ENCODE results near the gene NUP58.

NUP58 gene

DNA sequence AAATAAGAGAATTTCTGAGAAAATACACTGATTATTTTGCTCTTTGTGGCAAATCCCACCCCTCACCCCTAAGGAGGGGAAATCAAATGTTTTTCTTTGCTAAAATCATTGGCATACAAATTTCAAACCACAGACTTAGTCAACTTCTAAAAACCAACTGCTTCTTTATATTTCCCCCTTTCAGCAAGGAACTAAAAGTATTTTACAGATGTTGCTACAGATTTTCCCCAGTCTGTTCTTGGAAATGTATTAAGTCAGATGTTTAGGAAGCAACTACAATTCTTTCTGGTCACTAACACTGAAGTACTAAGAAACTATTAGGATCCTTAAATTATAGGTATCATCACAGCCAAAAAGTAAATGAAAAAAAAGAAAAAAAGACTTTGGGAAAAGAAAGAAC lies 21.0 kb upstream of the NUP58 start:
- no peaks in the 10 kb centered on the region for H3K9me2 ChIP-seq (ENCODE audit: low read depth, low read length)
- no peaks in the 10 kb centered on the region for H3K36me3 ChIP-seq (ENCODE audit: insufficient read depth, low read length)
- no peak overlapping the region for H3K27ac ChIP-seq (ENCODE audit: low read depth, low read length, poor library complexity, severe bottlenecking)
- H3K4me1 ChIP-seq (ENCODE audit: insufficient read depth, low read length, severe bottlenecking), result peaks cover 9% of the 10 kb centered on the region
- no peaks in the 10 kb centered on the region for H4K20me1 ChIP-seq (ENCODE audit: insufficient read depth, low read length)
- no peaks in the 10 kb centered on the region for H3F3A ChIP-seq (ENCODE audit: insufficient read depth, low read length)
- TF ChIP-seq EZH2 (IDR thresholded peaks at IDR 0.05; ENCODE audit: borderline replicate concordance, low read length), result no peak
- TF ChIP-seq, protein P1, sequence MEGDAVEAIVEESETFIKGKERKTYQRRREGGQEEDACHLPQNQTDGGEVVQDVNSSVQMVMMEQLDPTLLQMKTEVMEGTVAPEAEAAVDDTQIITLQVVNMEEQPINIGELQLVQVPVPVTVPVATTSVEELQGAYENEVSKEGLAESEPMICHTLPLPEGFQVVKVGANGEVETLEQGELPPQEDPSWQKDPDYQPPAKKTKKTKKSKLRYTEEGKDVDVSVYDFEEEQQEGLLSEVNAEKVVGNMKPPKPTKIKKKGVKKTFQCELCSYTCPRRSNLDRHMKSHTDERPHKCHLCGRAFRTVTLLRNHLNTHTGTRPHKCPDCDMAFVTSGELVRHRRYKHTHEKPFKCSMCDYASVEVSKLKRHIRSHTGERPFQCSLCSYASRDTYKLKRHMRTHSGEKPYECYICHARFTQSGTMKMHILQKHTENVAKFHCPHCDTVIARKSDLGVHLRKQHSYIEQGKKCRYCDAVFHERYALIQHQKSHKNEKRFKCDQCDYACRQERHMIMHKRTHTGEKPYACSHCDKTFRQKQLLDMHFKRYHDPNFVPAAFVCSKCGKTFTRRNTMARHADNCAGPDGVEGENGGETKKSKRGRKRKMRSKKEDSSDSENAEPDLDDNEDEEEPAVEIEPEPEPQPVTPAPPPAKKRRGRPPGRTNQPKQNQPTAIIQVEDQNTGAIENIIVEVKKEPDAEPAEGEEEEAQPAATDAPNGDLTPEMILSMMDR (IDR thresholded peaks at IDR 0.05; ENCODE audit: low read length), result no peak
- no peak overlapping the region for H3K4me3 ChIP-seq (ENCODE audit: low read depth, low read length, poor library complexity, severe bottlenecking)
- no peak overlapping the region for H3K9ac ChIP-seq (ENCODE audit: low read length)
- no peaks in the 10 kb centered on the region for H3K79me2 ChIP-seq (ENCODE audit: insufficient read depth, low read length)
- H3K9me3 ChIP-seq (ENCODE audit: low read length), result no peaks in the 10 kb centered on the region
- no peaks in the 10 kb centered on the region for H3K27me3 ChIP-seq (ENCODE audit: insufficient read depth, low read length)
- H3K4me2 ChIP-seq (ENCODE audit: low read length), result no peak overlapping the region
- no peak overlapping the region for H2AFZ ChIP-seq (ENCODE audit: low read length)

GRCh38 chr13:25281193-25281934 lies 20.1 kb upstream of the NUP58 start:
- H3K79me2 ChIP-seq (ENCODE audit: insufficient read depth, low read length), result no peaks in the 10 kb centered on the region

DNA sequence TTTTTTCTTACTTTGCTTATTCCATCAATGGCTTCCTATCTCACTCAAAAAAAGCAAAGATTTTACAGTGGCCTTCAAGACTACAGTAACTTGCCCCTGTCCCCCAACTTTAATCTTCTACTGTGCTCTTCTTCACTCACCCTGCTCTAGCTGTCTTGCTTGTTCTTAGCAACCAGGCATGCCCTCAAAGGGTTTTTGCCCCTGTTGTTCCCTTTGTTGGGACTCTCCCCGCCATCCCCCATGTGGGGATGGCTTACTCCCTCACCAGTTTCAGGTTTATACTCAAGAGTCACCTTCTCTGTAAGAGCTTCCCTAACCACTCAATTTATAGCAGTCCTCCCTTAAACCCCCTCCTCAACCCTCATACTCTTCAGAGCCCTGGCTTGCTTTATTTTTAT lies 19.5 kb upstream of the NUP58 start:
- no peaks in the 10 kb centered on the region for H3K9me2 ChIP-seq (ENCODE audit: low read depth, low read length)
- no peaks in the 10 kb centered on the region for H3K36me3 ChIP-seq (ENCODE audit: insufficient read depth, low read length)
- no peaks in the 10 kb centered on the region for H3F3A ChIP-seq (ENCODE audit: insufficient read depth, low read length)
- TF ChIP-seq, protein P1 (IDR thresholded peaks at IDR 0.05; ENCODE audit: low read length), result no peak
- TF ChIP-seq EZH2 (IDR thresholded peaks at IDR 0.05; ENCODE audit: borderline replicate concordance, low read length), result no peak
- H4K20me1 ChIP-seq (ENCODE audit: insufficient read depth, low read length), result no peaks in the 10 kb centered on the region
- no peaks in the 10 kb centered on the region for H3K9me3 ChIP-seq (ENCODE audit: low read length)
- no peaks in the 10 kb centered on the region for H3K27me3 ChIP-seq (ENCODE audit: insufficient read depth, low read length)
- no peak overlapping the region for H3K4me2 ChIP-seq (ENCODE audit: low read length)
- H2AFZ ChIP-seq (ENCODE audit: low read length), result no peak overlapping the region
- H3K4me3 ChIP-seq (ENCODE audit: low read depth, low read length, poor library complexity, severe bottlenecking), result no peak overlapping the region
- no peaks in the 10 kb centered on the region for H3K79me2 ChIP-seq (ENCODE audit: insufficient read depth, low read length)
- no peak overlapping the region for H3K9ac ChIP-seq (ENCODE audit: low read length)
- H3K27ac ChIP-seq (ENCODE audit: low read depth, low read length, poor library complexity, severe bottlenecking), result no peak overlapping the region
- peaks cover 20% of the 10 kb centered on the region for H3K4me1 ChIP-seq (ENCODE audit: insufficient read depth, low read length, severe bottlenecking)

More at GRCh38 chr13:25281193-25281934, 20.1 kb upstream of the NUP58 start:
- no peaks in the 10 kb centered on the region for H3K27me3 ChIP-seq (ENCODE audit: insufficient read depth, low read length)
- no peak overlapping the region for H3K27ac ChIP-seq (ENCODE audit: low read depth, low read length, poor library complexity, severe bottlenecking)
- TF ChIP-seq EZH2 (IDR thresholded peaks at IDR 0.05; ENCODE audit: borderline replicate concordance, low read length), result no peak
- TF ChIP-seq, protein P1 (IDR thresholded peaks at IDR 0.05; ENCODE audit: low read length), result no peak
- H3K4me3 ChIP-seq (ENCODE audit: low read depth, low read length, poor library complexity, severe bottlenecking), result no peak overlapping the region
- H3K9me3 ChIP-seq (ENCODE audit: low read length), result no peaks in the 10 kb centered on the region
- H3K9me2 ChIP-seq (ENCODE audit: low read depth, low read length), result no peaks in the 10 kb centered on the region
- no peak overlapping the region for H3K4me2 ChIP-seq (ENCODE audit: low read length)
- H3K36me3 ChIP-seq (ENCODE audit: insufficient read depth, low read length), result no peaks in the 10 kb centered on the region
- no peak overlapping the region for H3K9ac ChIP-seq (ENCODE audit: low read length)
- no peaks in the 10 kb centered on the region for H4K20me1 ChIP-seq (ENCODE audit: insufficient read depth, low read length)
- H3F3A ChIP-seq (ENCODE audit: insufficient read depth, low read length), result no peaks in the 10 kb centered on the region
- H2AFZ ChIP-seq (ENCODE audit: low read length), result no peak overlapping the region
- peaks cover 19% of the 10 kb centered on the region for H3K4me1 ChIP-seq (ENCODE audit: insufficient read depth, low read length, severe bottlenecking)

Measured in OCI-LY1 (cell line).